Heart left ventricle (tissue), 16 donors: ENCODE data around the gene CD8A. TPM values are rescaled to one million over a fixed set of nuclear protein-coding genes. Genes with fewer than 3 reads are reported as not detected.

Source experiments
- ATAC-seq, 4 donors: fragments of 200-7000 bp; cut with Tn5 transposase; one replicate each; pipeline ENCODE4 v1.9.1; 2020 to 2022; ENCODE audit warnings: moderate library complexity in 4 of 4, mild to moderate bottlenecking in 3 of 4, moderate number of reproducible peaks in 1 of 4
- DNase-seq, 5 donors: peaks; one replicate each; pipeline ENCODE4 v3.0.0-alpha.2; 2020
- H3K27ac ChIP-seq, 12 donors: fragments of 200-600 bp; sonication (generic) in 4 of 12; one replicate each; pipeline versions ENCODE4 v1.5.0 to v1.8.0; 2016 to 2022; ENCODE audit warnings: mild to moderate bottlenecking in 2 of 12
- H3K27me3 ChIP-seq, 9 donors: fragments of 200-600 bp; sonication (generic) in 2 of 9; one replicate each; pipeline versions ENCODE4 v1.5.1 to v1.8.0; 2016 to 2022; ENCODE audit warnings: mild to moderate bottlenecking in 3 of 9
- H3K36me3 ChIP-seq, 9 donors: fragments of 200-600 bp; sonication (generic) in 2 of 9; one replicate each; pipeline versions ENCODE4 v1.5.0 to v1.8.0; 2018 to 2022; ENCODE audit warnings: mild to moderate bottlenecking in 2 of 9
- H3K4me1 ChIP-seq, 12 donors: fragments of 200-600 bp; sonication (generic) in 4 of 12; one replicate each; pipeline versions ENCODE4 v1.5.0 to v1.8.0; 2016 to 2022; ENCODE audit warnings: mild to moderate bottlenecking in 3 of 12
- H3K4me3 ChIP-seq, 12 donors: fragments of 200-600 bp; sonication (generic) in 4 of 12; one replicate each; pipeline versions ENCODE4 v1.5.0 to v1.8.0; 2017 to 2022; ENCODE audit warnings: mild to moderate bottlenecking in 9 of 12, moderate library complexity in 4 of 12
- H3K9me3 ChIP-seq, 12 donors: fragments of 200-600 bp; sonication (generic) in 4 of 12; one replicate each; pipeline versions ENCODE4 v1.5.0 to v1.8.0; 2016 to 2022; ENCODE audit warnings: mild to moderate bottlenecking in 1 of 12
- POLR2A ChIP-seq, 2 donors: fragments of 450-650 bp; IDR thresholded peaks; one replicate each; pipeline ENCODE4 v1.6.1; 2017; ENCODE audit warnings: antibody characterized with exemption in 2 of 2, mild to moderate bottlenecking in 2 of 2, moderate library complexity in 2 of 2
- WGBS, 4 donors: extraction: QIAGEN DNeasy Blood & Tissue Kit in 2 of 4; methylation state at CpG; one replicate each; pipeline versions ENCODE4 v1.1.5 to v1.1.7; 2013 to 2018; 5-methylcytosine and 5-hydroxymethylcytosine counted together
- intact Hi-C, 10 donors: fragments of 100-400 bp; cut with DNase I; formaldehyde crosslinking; loops; one replicate each; pipeline versions ENCODE4 v1.11.1 to v1.14.2; 2022
- polyA plus RNA-seq, 2 donors: library from polyadenylated mRNA; stranded (reverse); fragments of 200-250 nt; gene quantifications; one replicate each; pipeline ENCODE4 v1.2.3, GENCODE V29; 2013
- total RNA-seq, 9 donors: library from RNA; depleted of rRNA in 2 of 9; stranded (reverse); fragments of >200 nt in 2 of 9; fragmentation: NEBNext Ultra II Directional in 3 of 9; extraction: Animal tissue kit (Norgen Biotek cat#: 25700) in 3 of 9; gene quantifications; one replicate each; pipeline versions ENCODE4 v1.1.0 to v1.2.4, GENCODE V29; 2016 to 2023
- TF ChIP-seq, protein P1 (sequence below), 12 donors: fragments of 200-600 bp; sonication (generic) in 4 of 12; IDR thresholded peaks; one replicate each; pipeline versions ENCODE4 v1.5.0 to v1.8.0; 2018 to 2022; ENCODE audit warnings: antibody characterized with exemption in 12 of 12, mild to moderate bottlenecking in 5 of 12
- donor health status: ischemic (EF 13 %, LVEDD 7.1; RV severe dilation, severe dysfunction).
- donor health status: healthy with polysubstance abuse.
- donor health status: DM: no; HTN: yes; CAD: no.
- donor health status: DM: no; HTN: no; CAD: no.
- donor health status: ischemic (EF 25% LVEDD 6.9; RV normal size, moderate dysfunction).
- donor health status: ischemic (EF 25% LVEDD 5.7; RV mildly dilated, moderate dysfunction).
- donor health status: healthy.
- donor health status: DM: yes; HTN: yes; CAD: no.
- donor health status: ischemic (EF 35%, LVEDD 5.7; RV mildly dilated, moderate dysfunction).
- donor health status: nonischemic (EF 11% LVEDD 7.7; RV severe dilation, severe dysfunction).
- donor health status: DM: yes; HTN: yes; CAD: no.
- donor health status: PGD.
- donor health status: ischemic (EF 29% LVEDD 5.4; RV normal size, mild dysfunction).
- donor health status: nonischemic (EF 23%, LVEDD 6.1; RV moderate dilation, normal function).

Gene CD8A
- total and polyA plus RNA-seq, 11 donors, result 0.24 to 11.1 (median 0.43) TPM; not detected in 1

DNA sequence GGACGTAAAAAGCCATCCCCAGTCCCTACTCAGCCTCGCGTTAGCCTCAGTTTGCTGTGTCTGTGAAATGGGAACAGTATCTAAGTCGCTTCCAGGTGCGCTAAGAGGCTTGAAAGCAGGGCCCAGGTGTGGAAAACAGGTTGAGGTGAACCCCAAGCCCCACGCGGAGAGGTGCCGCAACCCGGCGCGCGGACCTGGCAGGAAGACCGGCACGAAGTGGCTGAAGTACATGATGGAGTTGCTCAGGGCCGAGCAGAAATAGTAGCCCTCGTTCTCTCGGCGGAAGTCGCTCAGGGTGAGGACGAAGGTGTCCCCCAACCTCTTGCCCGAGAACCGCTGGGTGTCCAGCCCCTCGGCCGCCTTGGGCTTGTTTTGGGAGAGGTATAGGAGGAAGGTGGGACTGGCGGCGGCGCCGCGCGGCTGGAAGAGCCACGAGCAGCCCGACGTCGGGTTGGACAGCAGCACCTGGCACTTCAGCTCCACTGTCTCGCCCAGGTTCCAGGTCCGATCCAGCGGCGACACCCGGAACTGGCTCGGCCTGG lies 508 bp downstream of the CD8A start:
- intact Hi-C loops, result no loop called here
- peaks cover 0 to 46% (median 31%) of the 10 kb centered on the region in 12 donors for H3K4me1 ChIP-seq
- WGBS, 4 donors, result 5 to 10% (median 7%) methylated on average over 24 to 40 of the region's 40 CpGs
- ATAC-seq, result no peak
- DNase-seq, result no peak
- peaks cover 16 to 63% (median 49%) of the 10 kb centered on the region in 9 donors for H3K27me3 ChIP-seq
- H3K9me3 ChIP-seq, result peaks cover 0 to under 1% (median 0%) of the 10 kb centered on the region in 12 donors
- peak overlapping the region in 1 of 12 donors; percentile 55 for H3K27ac ChIP-seq
- H3K36me3 ChIP-seq, result no peaks in the 10 kb centered on the region
- H3K4me3 ChIP-seq, result peak overlapping the region in 9 of 12 donors; percentile 16 to 51 (median 20)
- TF ChIP-seq, protein P1, sequence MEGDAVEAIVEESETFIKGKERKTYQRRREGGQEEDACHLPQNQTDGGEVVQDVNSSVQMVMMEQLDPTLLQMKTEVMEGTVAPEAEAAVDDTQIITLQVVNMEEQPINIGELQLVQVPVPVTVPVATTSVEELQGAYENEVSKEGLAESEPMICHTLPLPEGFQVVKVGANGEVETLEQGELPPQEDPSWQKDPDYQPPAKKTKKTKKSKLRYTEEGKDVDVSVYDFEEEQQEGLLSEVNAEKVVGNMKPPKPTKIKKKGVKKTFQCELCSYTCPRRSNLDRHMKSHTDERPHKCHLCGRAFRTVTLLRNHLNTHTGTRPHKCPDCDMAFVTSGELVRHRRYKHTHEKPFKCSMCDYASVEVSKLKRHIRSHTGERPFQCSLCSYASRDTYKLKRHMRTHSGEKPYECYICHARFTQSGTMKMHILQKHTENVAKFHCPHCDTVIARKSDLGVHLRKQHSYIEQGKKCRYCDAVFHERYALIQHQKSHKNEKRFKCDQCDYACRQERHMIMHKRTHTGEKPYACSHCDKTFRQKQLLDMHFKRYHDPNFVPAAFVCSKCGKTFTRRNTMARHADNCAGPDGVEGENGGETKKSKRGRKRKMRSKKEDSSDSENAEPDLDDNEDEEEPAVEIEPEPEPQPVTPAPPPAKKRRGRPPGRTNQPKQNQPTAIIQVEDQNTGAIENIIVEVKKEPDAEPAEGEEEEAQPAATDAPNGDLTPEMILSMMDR (IDR thresholded peaks at IDR 0.05), result no peak
- TF ChIP-seq POLR2A (IDR thresholded peaks at IDR 0.05), result no peak

DNA sequence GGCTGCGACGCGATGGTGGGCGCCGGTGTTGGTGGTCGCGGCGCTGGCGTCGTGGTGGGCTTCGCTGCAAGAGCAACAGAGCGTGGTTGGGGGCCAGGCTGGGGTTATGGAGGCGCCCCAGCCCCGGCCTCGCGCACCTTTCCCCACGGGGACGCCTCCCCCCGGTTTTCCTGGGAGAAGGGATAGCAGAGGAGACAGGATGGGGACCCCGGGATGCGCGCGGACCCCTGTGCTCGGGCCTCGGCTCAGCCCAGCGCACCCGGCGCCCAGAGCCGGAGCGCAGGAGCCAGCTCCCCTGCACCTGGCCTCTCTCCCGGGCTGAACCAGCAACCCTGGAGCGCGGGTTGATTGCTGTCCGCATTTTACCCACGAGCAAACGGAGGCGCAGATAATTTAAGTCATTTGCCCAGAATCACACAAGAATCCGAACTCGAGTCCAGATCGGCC lies 1.0 kb downstream of the CD8A start:
- Histone ChIP-seq H3K36me3 (no peaks in the 10 kb centered on the region), H3K9me3 (no peaks in the 10 kb centered on the region), H3K4me1 (peaks cover 0 to 46% (median 31%) of the 10 kb centered on the region in 12 donors), H3K4me3 (peak overlapping the region in 10 of 12 donors; percentile 3 to 51 (median 18)), H3K27ac (peak overlapping the region in 1 of 12 donors; percentile 55), H3K27me3 (peaks cover 16 to 62% (median 49%) of the 10 kb centered on the region in 9 donors)
- no peak for TF ChIP-seq POLR2A (IDR thresholded peaks at IDR 0.05)
- TF ChIP-seq, protein P1 (IDR thresholded peaks at IDR 0.05), result no peak
- intact Hi-C loops, result no loop called here
- no peak for ATAC-seq
- 8 to 19% (median 8%) methylated on average over 15 to 40 of the region's 40 CpGs for WGBS, 4 donors
- DNase-seq, result no peak

DNA sequence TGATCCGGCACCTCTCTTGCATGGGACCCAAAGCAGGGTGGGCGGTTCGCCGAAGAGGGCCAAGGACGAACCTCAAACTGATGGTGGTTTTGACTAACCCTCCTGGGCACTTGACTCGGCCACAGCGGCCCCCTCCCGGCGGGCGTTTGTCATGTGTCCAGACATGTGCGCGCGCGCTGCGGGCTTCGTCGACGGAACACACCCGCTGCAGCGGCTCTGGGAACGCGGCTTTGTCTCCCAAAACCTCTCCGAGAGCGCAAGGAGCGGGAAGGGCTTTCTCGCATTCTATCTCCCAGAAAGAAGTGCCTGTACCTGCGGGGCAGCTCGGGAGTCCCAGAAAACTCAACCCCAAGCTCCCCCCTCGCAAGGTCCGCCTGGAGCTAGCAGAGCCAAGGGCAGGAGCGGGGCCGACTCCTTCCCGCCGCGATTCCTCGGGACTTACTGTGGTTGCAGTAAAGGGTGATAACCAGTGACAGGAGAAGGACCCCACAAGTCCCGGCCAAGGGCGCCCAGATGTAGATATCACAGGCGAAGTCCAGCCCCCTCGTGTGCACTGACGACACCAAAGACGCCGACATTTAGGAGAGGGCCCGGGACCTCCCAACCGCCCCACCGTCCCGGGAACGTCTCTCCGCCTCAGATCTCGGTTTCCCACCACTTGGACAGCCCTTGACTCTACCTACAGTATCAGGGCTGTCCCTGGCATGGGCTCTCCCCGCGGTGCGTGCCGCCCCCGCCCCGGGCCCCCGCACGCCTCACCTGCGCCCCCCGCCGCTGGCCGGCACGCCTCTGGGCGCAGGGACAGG lies 1.6 kb downstream of the CD8A start:
- ATAC-seq (peak in 2 of 4 donors; percentile 10 to 20), DNase-seq (peak in 1 of 5 donors; percentile 29)
- H3K4me3 ChIP-seq, result peak overlapping the region in 10 of 12 donors; percentile 3 to 51 (median 13)
- no peaks in the 10 kb centered on the region for H3K36me3 ChIP-seq
- peaks cover 0 to 46% (median 31%) of the 10 kb centered on the region in 12 donors for H3K4me1 ChIP-seq
- TF ChIP-seq POLR2A (IDR thresholded peaks at IDR 0.05), result no peak
- TF ChIP-seq, protein P1 (IDR thresholded peaks at IDR 0.05), result no peak
- no peaks in the 10 kb centered on the region for H3K9me3 ChIP-seq
- 7 to 9% (median 8%) methylated on average over 36 to 64 of the region's 64 CpGs for WGBS, 4 donors
- intact Hi-C loops, result no loop called here
- H3K27me3 ChIP-seq, result peaks cover 16 to 56% (median 45%) of the 10 kb centered on the region in 9 donors
- peak overlapping the region in 2 of 12 donors; percentile 55 to 61 for H3K27ac ChIP-seq

DNA sequence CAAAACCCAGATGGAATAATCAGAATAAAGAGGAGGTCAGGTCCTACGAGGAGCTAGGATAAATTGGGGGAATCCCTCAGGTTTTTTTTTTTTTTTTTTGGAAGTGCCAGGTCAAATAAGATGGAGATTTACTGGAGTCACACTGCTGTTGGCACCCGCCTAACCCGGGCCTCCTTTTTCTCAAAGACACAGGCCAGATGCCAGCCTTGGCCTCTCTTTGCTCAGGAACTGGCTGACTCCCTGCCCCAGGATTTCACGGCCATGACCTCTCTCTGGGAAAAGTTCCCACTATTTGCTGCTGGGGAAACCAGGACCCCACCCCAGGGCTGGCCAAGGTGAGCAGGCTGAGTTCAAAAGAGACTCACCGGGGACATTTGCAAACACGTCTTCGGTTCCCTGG lies 2.5 kb downstream of the CD8A start:
- WGBS, 4 donors, result 16 to 22% (median 19%) methylated on average over 7 of the region's 7 CpGs
- H3K27ac ChIP-seq, result peak overlapping the region in 6 of 12 donors; percentile 8 to 63 (median 48)
- intact Hi-C loops, result no loop called here

More for the DNA sequence above, 2.5 kb downstream of the CD8A start:
- DNase-seq (peak in 4 of 5 donors; percentile 56 to 83 (median 72)), ATAC-seq (peak; percentile 64 to 90 (median 84))
- Histone ChIP-seq H3K4me3 (peak overlapping the region in 3 of 12 donors; percentile 9 to 51 (median 38)), H3K36me3 (no peaks in the 10 kb centered on the region), H3K27me3 (peaks cover 16 to 50% (median 37%) of the 10 kb centered on the region in 9 donors), H3K4me1 (peaks cover 0 to 46% (median 31%) of the 10 kb centered on the region in 12 donors), H3K9me3 (no peaks in the 10 kb centered on the region)
- no peak for TF ChIP-seq POLR2A (IDR thresholded peaks at IDR 0.05)
- TF ChIP-seq, protein P1 (IDR thresholded peaks at IDR 0.05), result no peak
